GM18517 (cell line): ENCODE measurements around the gene THAP8.

Experiments
- ATAC-seq: cut with Tn5 transposase; IDR thresholded peaks from one replicate; pipeline ENCODE4 v1.9.1; 2021; ENCODE audit warnings: mild to moderate bottlenecking, moderate library complexity; ENCODE audit not compliant: unreplicated experiment

Gene THAP8

DNA sequence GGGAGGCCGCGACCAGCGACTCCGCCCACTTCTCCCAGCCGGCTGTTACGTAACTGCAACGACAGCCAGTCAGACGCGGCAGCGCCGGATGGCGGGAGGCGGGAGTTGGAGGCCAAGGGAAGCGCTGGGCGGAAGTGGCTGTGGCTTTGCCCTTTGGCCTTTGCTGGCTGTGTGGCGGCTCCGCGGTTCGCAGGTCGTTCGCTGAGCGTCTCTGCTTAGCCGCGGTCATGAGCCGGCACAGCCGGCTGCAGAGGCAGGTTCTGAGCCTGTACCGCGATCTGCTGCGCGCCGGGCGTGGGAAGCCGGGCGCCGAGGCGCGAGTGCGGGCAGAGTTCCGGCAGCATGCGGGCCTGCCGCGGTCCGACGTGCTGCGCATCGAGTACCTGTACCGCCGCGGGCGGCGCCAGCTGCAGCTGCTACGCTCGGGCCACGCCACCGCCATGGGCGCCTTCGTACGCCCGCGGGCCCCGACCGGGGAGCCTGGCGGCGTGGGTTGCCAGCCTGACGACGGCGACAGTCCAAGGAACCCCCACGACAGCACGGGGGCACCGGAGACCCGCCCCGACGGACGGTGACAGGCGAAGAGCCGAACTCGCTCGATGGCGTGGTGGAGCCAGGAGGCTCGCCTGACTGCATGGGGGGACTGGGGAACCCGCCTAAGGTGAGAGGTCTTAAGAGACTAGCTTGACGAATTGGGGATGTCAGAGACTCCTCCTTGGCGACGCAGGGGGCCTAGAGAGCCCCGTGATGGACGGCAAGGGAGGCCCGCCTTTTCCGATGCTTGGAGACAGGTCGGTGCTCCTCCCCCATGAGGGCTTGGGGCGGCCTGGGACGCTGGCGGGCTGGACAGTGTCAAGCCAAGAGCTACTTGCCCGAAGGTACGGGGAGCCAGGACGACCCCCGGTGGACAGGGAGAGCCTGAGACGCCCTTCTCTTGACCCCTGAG, 58.8 kb downstream of the THAP8 start, which contains the start of gene SDHAF1:
Gene SDHAF1, plus strand, starts transcription at position 141 of the 946 bp plus-strand sequence. Its CDS starts 87 bp downstream, at position 228.
- peak; percentile 82 for ATAC-seq

GRCh38 chr19:35993923-35994598, 60.0 kb downstream of the THAP8 start:
- no peak for ATAC-seq

DNA sequence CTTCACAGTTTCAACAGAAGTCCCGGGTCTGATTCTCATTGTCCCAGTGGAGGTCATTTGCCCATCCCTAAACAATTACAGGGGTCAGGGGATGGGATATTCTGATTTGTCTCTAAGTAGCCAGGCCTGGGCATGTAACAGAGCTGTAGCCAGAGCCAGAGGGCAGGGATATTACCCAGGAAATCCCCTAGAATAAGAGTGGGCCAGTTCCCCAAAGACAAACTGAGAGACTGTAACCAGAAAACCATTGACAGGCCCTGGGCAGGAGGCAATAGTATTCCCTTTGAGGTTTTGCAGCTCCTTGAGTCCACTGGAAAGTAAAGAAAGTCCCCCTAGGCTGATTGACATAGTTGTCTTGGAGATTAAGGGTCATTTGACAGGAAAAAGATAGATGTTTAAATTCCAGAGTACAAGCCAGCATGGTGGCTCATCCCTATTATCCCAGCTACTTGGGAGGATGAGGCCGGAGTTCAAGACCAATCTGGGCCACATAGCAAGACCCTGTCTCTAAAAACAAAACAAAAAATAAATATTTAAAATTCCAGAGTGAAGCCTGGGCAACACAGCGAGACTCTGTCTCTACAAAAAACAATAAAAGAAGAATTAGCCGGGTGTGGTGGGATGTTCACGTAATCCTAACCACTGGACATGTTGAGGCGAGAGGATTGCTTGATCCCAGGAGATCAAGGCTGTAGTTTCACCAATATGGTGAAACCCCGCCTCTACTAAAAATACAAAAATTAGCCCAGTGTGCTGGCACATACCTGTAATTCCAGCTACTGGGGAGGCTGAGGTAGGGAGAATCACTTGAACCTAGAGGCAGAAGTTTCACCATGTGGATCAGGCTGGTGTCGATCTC, 60.9 kb downstream of the THAP8 start:
- no peak for ATAC-seq

- ATAC-seq: no peak
Observed at GRCh38 chr19:35991731-35992450, 62.2 kb downstream of the THAP8 start.

GRCh38 chr19:35990771-35991730, 63.0 kb downstream of the THAP8 start:
- no peak for ATAC-seq

DNA sequence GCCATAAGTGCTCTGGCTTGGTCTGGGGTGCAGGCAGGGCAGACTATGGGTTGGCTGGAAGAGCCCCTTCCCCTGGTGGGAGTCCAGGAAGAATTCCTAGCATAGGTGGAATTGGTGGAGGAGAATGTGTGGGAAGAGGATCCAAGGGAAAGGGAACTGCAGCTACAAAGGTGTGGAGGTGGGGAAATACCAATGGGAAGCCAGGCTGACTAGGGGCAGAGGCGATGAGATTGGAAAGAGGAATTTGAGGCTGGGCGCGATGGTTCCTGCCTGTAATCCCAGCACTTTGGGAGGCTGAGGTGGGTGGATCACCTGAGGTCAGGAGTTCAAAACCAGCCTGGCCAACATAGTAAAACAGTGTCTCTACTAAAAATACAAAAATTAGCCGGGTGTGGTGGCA, 63.9 kb downstream of the THAP8 start:
- ATAC-seq: no peak

DNA sequence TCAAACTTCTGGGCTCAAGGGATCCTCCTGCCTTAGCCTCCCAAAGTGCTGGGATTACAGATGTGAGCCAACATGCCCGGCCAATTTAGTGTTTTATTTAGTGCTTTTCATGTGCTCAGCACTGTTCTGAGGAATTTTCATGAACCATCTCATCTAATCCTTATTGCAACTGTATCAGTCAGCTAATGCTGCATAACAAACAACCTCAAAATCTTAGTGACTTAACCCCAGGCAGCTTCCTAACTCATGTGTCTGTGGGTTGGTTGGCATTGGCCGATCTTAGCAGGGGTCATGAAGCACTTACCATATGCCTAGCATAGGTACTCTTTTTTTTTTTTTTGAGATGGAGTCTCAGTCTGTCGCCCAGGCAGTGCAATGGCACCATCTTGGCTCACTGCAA, 65.3 kb downstream of the THAP8 start:
- ATAC-seq: no peak

DNA sequence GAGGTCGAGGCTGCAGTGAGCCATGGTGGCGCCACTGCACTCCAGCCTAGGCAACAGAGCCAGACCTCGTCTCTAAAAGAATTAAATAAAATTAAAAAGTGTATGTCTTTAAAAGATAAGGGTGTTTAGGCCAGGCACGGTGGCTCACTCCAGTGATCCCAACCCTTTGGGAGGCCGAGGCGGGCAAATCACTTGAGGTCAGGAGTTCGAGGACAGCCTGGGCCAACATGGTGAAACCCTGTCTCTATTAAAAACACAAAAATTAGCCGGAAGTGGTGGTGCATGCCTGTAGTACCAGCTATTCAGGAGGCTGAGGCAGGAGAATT, 66.6 kb downstream of the THAP8 start:
- no peak for ATAC-seq

- no peak for ATAC-seq
Observed at GRCh38 chr19:35986664-35987570, 67.2 kb downstream of the THAP8 start.

GRCh38 chr19:35986111-35986510, 68.0 kb downstream of the THAP8 start:
- ATAC-seq: no peak
